Endothelial cell of umbilical vein (primary cell): ENCODE measurements around the gene SLC22A3. TPM values are rescaled to one million over a fixed set of nuclear protein-coding genes. Genes with fewer than 3 reads are reported as not detected.

Source experiments
- BruUV-seq: library from RNA; stranded (reverse); fragments of 400-500 nt; replicated peaks from 2 replicates; lab custom pipeline; 2021; lab: Mats Ljungman, UMichigan
- CTCF ChIA-PET: fragments of 300-600, 350-600 bp; sonication (Branson Sonifier 250); formaldehyde crosslinking; loops from one replicate; lab custom pipeline; 2021; ENCODE audit warnings: antibody characterized with exemption, inconsistent platforms; lab: Charles Lee
- POLR2A ChIA-PET: fragments of 300-600, 350-600 bp; sonication (Branson Sonifier 250); formaldehyde crosslinking; loops from one replicate; lab custom pipeline; 2021; ENCODE audit warnings: antibody characterized with exemption, inconsistent platforms; lab: Charles Lee
- DNase-seq: peaks from one replicate; pipeline ENCODE4 v3.0.0-alpha.2; 2011; ENCODE audit warnings: low read depth, low spot score
- FAIRE-seq: peaks from 2 replicates; lab custom pipeline; 2011; peaks lifted over from hg19 to GRCh38; lab: Jason Lieb, UNC
- H2AFZ ChIP-seq: 2 replicates; pipeline ENCODE4 v1.6.0; 2012; ENCODE audit warnings: low read depth, low read length, control low read depth, inconsistent platforms
- H3K27ac ChIP-seq: 2 replicates; pipeline ENCODE4 v1.5.1; 2011; ENCODE audit warnings: low read depth, mild to moderate bottlenecking, control low read depth, low read length, moderate library complexity; ENCODE audit not compliant: insufficient read depth
- H3K27me3 ChIP-seq, 2 experiments: 2 replicates each; pipeline versions ENCODE4 v1.6.0 to v1.6.1; 2011; ENCODE audit warnings: low read length in 2 of 2, mixed read lengths in 1 of 2; ENCODE audit not compliant: control insufficient read depth in 2 of 2, insufficient read depth in 2 of 2
- H3K36me3 ChIP-seq, 2 experiments: 2 replicates in 1 of 2; 3 replicates in 1 of 2; pipeline ENCODE4 v1.5.1; 2011; ENCODE audit warnings: low read length in 2 of 2, mild to moderate bottlenecking in 1 of 2, moderate library complexity in 1 of 2; ENCODE audit not compliant: control insufficient read depth in 2 of 2, insufficient read depth in 2 of 2; ENCODE audit errors: extremely low read depth in 1 of 2
- H3K4me1 ChIP-seq: 3 replicates; pipeline ENCODE4 v1.5.1; 2011; ENCODE audit warnings: mild to moderate bottlenecking, low read length; ENCODE audit not compliant: control insufficient read depth, insufficient read depth; ENCODE audit errors: extremely low read depth
- H3K4me2 ChIP-seq: 2 replicates; pipeline ENCODE4 v1.6.1; 2011; ENCODE audit warnings: low read length, control low read depth, mixed read lengths; ENCODE audit not compliant: insufficient read depth
- H3K4me3 ChIP-seq, 3 experiments: fragments of 200-600 bp in 1 of 3; sonication (generic), shearing (Covaris generic) in 1 of 3; replicated peaks in 1 of 3; 2 replicates each; pipeline ENCODE4 v1.5.1; 2011 to 2016; ENCODE audit warnings: control low read depth in 3 of 3, low read length in 3 of 3, mild to moderate bottlenecking in 2 of 3, inconsistent platforms in 1 of 3, low read depth in 1 of 3, moderate library complexity in 1 of 3; ENCODE audit not compliant: insufficient read depth in 1 of 3
- H3K79me2 ChIP-seq: 2 replicates; pipeline ENCODE4 v1.6.0; 2012; ENCODE audit warnings: low read length, inconsistent platforms; ENCODE audit not compliant: control insufficient read depth, insufficient read depth
- H3K9ac ChIP-seq: replicated peaks from 2 replicates; pipeline ENCODE3; 2011; ENCODE audit warnings: low read length, control low read depth; ENCODE audit not compliant: insufficient read depth; ENCODE audit errors: extremely low read depth
- H3K9me1 ChIP-seq: replicated peaks from 3 replicates; pipeline ENCODE4 v1.6.0; 2011; ENCODE audit warnings: mild to moderate bottlenecking, low read length; ENCODE audit not compliant: control insufficient read depth, insufficient read depth; ENCODE audit errors: extremely low read depth
- H3K9me3 ChIP-seq: replicated peaks from 2 replicates; pipeline ENCODE4 v1.5.1; 2012; ENCODE audit warnings: low read length, inconsistent platforms; ENCODE audit not compliant: control insufficient read depth, insufficient read depth
- H4K20me1 ChIP-seq: replicated peaks from 2 replicates; pipeline ENCODE3; 2011; ENCODE audit warnings: mild to moderate bottlenecking, low read length; ENCODE audit not compliant: control insufficient read depth, insufficient read depth; ENCODE audit errors: extremely low read depth
- EZH2 ChIP-seq: IDR thresholded peaks from 2 replicates; pipeline ENCODE4 v1.6.1; 2012; ENCODE audit warnings: borderline replicate concordance, low read depth, mild to moderate bottlenecking, moderate library complexity, low read length, inconsistent platforms; ENCODE audit not compliant: severe bottlenecking
- FOS ChIP-seq: IDR thresholded peaks from 2 replicates; pipeline ENCODE4 v1.6.1; 2011; ENCODE audit warnings: mild to moderate bottlenecking, low read length, moderate library complexity, borderline replicate concordance; ENCODE audit not compliant: insufficient read depth
- GATA2 ChIP-seq: IDR thresholded peaks from 2 replicates; pipeline ENCODE4 v1.7.0; 2011; ENCODE audit warnings: low read depth, mild to moderate bottlenecking, moderate library complexity, mixed read lengths, low read length; ENCODE audit not compliant: insufficient read length, insufficient read depth
- JUN ChIP-seq: IDR thresholded peaks from 2 replicates; pipeline ENCODE4 v1.6.1; 2011; ENCODE audit warnings: borderline replicate concordance, low read depth; ENCODE audit not compliant: insufficient read length, insufficient read depth
- MYC ChIP-seq: IDR thresholded peaks from one replicate; pipeline ENCODE4 v1.6.1; 2011; ENCODE audit warnings: mild to moderate bottlenecking, low read depth, low read length
- POLR2A ChIP-seq: IDR thresholded peaks from 2 replicates; pipeline ENCODE4 v1.6.1; 2012; ENCODE audit warnings: low read depth, mild to moderate bottlenecking, control low read depth, low read length
- POLR2AphosphoS5 ChIP-seq: IDR thresholded peaks from 2 replicates; pipeline ENCODE4 v1.6.1; 2012; ENCODE audit warnings: low read depth, mild to moderate bottlenecking, control low read depth, low read length, moderate library complexity; ENCODE audit not compliant: insufficient read depth
- dilution Hi-C: fragments of 300-500 bp; cut with MboI; formaldehyde crosslinking; loops from one replicate; pipeline ENCODE4 v1.15.0; 2019; ENCODE audit warnings: low sequenced_read_pairs; ENCODE audit not compliant: extremely low pct_ligation_motif_present
- intact Hi-C: fragments of 100-400 bp; cut with micrococcal nuclease; formaldehyde crosslinking; loops from one replicate; pipeline ENCODE4 v1.10.0; 2022
- polyA plus RNA-seq, 4 experiments: library from polyadenylated mRNA; depleted of rRNA in 3 of 4; stranded (reverse) in 3 of 4; unstranded in 1 of 4; fragments of >200 nt; gene quantifications; 2 replicates each; pipeline versions ENCODE4 v1.2.1 to v1.2.3, GENCODE V29; 2011 to 2012; ENCODE audit warnings: missing spikeins in 1 of 4
- total RNA-seq: library from RNA; stranded (reverse); gene quantifications from 2 replicates; pipeline ENCODE4 v1.2.3, GENCODE V29; 2021
- TF ChIP-seq, protein P1 (sequence below), 2 donors: IDR thresholded peaks; 1 replicate in 1 of 2; 2 replicates in 1 of 2; pipeline ENCODE4 v1.5.1; 2011; ENCODE audit warnings: low read length in 2 of 2, mild to moderate bottlenecking in 2 of 2, moderate library complexity in 2 of 2, control low read depth in 1 of 2, inconsistent platforms in 1 of 2, low read depth in 1 of 2; ENCODE audit not compliant: insufficient read depth in 1 of 2; ENCODE audit errors: extremely low read depth in 1 of 2
- TF ChIP-seq, protein P2 (sequence below): IDR thresholded peaks from 2 replicates; pipeline ENCODE4 v1.6.1; 2011; ENCODE audit not compliant: insufficient read depth, insufficient read length

SLC22A3 gene
- total and polyA plus RNA-seq, 2 donors (not counting 3 experiments of a cell fraction or from before 2014, with no cell fraction given): not detected

GRCh38 chr6:160418370-160418769 is 70.2 kb downstream of the SLC22A3 start:
- Histone ChIP-seq H3K27ac (no peak overlapping the region), H4K20me1 (no peaks in the 10 kb centered on the region), H3K9me1 (no peaks in the 10 kb centered on the region), H3K27me3 (no peaks in the 10 kb centered on the region), H3K79me2 (no peaks in the 10 kb centered on the region), H3K36me3 (no peaks in the 10 kb centered on the region), H3K4me2 (no peak overlapping the region), H3K4me1 (no peaks in the 10 kb centered on the region), H3K9ac (no peak overlapping the region), H2AFZ (no peak overlapping the region), H3K4me3 (no peak overlapping the region), H3K9me3 (no peaks in the 10 kb centered on the region)
- dilution Hi-C loops: no loop called here
- intact Hi-C loops: no loop called here
- TF ChIP-seq, protein P1, sequence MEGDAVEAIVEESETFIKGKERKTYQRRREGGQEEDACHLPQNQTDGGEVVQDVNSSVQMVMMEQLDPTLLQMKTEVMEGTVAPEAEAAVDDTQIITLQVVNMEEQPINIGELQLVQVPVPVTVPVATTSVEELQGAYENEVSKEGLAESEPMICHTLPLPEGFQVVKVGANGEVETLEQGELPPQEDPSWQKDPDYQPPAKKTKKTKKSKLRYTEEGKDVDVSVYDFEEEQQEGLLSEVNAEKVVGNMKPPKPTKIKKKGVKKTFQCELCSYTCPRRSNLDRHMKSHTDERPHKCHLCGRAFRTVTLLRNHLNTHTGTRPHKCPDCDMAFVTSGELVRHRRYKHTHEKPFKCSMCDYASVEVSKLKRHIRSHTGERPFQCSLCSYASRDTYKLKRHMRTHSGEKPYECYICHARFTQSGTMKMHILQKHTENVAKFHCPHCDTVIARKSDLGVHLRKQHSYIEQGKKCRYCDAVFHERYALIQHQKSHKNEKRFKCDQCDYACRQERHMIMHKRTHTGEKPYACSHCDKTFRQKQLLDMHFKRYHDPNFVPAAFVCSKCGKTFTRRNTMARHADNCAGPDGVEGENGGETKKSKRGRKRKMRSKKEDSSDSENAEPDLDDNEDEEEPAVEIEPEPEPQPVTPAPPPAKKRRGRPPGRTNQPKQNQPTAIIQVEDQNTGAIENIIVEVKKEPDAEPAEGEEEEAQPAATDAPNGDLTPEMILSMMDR (IDR thresholded peaks at IDR 0.05; ENCODE audit: extremely low read depth in 1 of 2, insufficient read depth in 1 of 2, low read depth in 1 of 2, low read length in 2 of 2): no peak
- no peak for DNase-seq
- FAIRE-seq: no peak
- no TSS peak for BruUV-seq
- POLR2A ChIA-PET: no interaction called here
- CTCF ChIA-PET: interaction anchor here (1.2 kb wide), 1 partner anchor 101 kb away, joined by 3 read pairs; no protein-coding TSS in a partner anchor

GRCh38 chr6:160419488-160419887 is 71.3 kb downstream of the SLC22A3 start:
- H3K9me3 ChIP-seq: no peaks in the 10 kb centered on the region

More at GRCh38 chr6:160419488-160419887, 71.3 kb downstream of the SLC22A3 start:
- Histone ChIP-seq H3K4me1 (no peaks in the 10 kb centered on the region), H3K27ac (no peak overlapping the region), H3K79me2 (no peaks in the 10 kb centered on the region), H3K4me2 (no peak overlapping the region), H4K20me1 (no peaks in the 10 kb centered on the region), H3K4me3 (no peak overlapping the region), H3K9ac (no peak overlapping the region), H3K36me3 (no peaks in the 10 kb centered on the region), H3K9me1 (no peaks in the 10 kb centered on the region), H2AFZ (no peak overlapping the region), H3K27me3 (no peaks in the 10 kb centered on the region)
- DNase-seq (no peak), FAIRE-seq (no peak)
- intact Hi-C loops: no loop called here
- BruUV-seq: no TSS peak
- ChIA-PET POLR2A (no interaction called here), CTCF (no interaction called here)
- TF ChIP-seq POLR2A: no peak
- TF ChIP-seq, protein P2, sequence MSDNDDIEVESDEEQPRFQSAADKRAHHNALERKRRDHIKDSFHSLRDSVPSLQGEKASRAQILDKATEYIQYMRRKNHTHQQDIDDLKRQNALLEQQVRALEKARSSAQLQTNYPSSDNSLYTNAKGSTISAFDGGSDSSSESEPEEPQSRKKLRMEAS: no peak
- TF ChIP-seq MYC: no peak
- no peak for TF ChIP-seq EZH2
- TF ChIP-seq POLR2AphosphoS5: no peak
- no peak for TF ChIP-seq FOS
- no peak for TF ChIP-seq GATA2
- TF ChIP-seq, protein P1 (IDR thresholded peaks at IDR 0.05; ENCODE audit: extremely low read depth in 1 of 2, insufficient read depth in 1 of 2, low read depth in 1 of 2, low read length in 2 of 2): no peak
- TF ChIP-seq JUN: no peak
- dilution Hi-C loops: no loop called here
